Neural cell (in vitro differentiated cells): Measurements from ENCODE around the gene SPATA12.

Source experiments
- CTCF ChIP-seq: fragments of 450-650 bp; IDR thresholded peaks from 2 replicates; pipeline ENCODE4 v1.5.1; 2014; ENCODE audit warnings: antibody characterized with exemption, mild to moderate bottlenecking, moderate library complexity; ENCODE audit not compliant: poor library complexity, severe bottlenecking
- EP300 ChIP-seq: fragments of 450-650 bp; conservative IDR thresholded peaks from 2 replicates; pipeline ENCODE4 v1.6.1; 2014; ENCODE audit warnings: antibody characterized with exemption, mild to moderate bottlenecking, moderate library complexity; ENCODE audit not compliant: poor library complexity, severe bottlenecking
- EZH2 ChIP-seq: fragments of 200-600, 300-800 bp; shearing (Covaris generic), sonication (generic); IDR thresholded peaks from 2 replicates; pipeline ENCODE4 v1.6.1; 2014; ENCODE audit warnings: antibody characterized with exemption, low read length, borderline replicate concordance, mild to moderate bottlenecking; ENCODE audit not compliant: insufficient read depth, poor library complexity, severe bottlenecking
- MXI1 ChIP-seq: fragments of 450-650 bp; conservative IDR thresholded peaks from 2 replicates; pipeline ENCODE4 v1.6.1; 2014; ENCODE audit warnings: antibody characterized with exemption, mild to moderate bottlenecking; ENCODE audit not compliant: poor library complexity, severe bottlenecking
- POLR2AphosphoS5 ChIP-seq: IDR thresholded peaks from 2 replicates; pipeline ENCODE4 v1.6.1; 2012
- RAD21 ChIP-seq: fragments of 450-650 bp; conservative IDR thresholded peaks from 2 replicates; pipeline ENCODE4 v1.6.1; 2014; ENCODE audit warnings: antibody characterized with exemption, mild to moderate bottlenecking, moderate library complexity
- REST ChIP-seq: IDR thresholded peaks from 2 replicates; pipeline ENCODE4 v1.6.1; 2012; ENCODE audit warnings: borderline replicate concordance
- SMC3 ChIP-seq: fragments of 450-650 bp; conservative IDR thresholded peaks from 2 replicates; pipeline ENCODE4 v1.6.1; 2014; ENCODE audit warnings: antibody characterized with exemption, mild to moderate bottlenecking, moderate library complexity; ENCODE audit not compliant: poor library complexity
- TAF1 ChIP-seq: IDR thresholded peaks from 2 replicates; pipeline ENCODE4 v1.6.1; 2012; ENCODE audit warnings: low read depth

GRCh38 chr3:57074135-57074534, 13.7 kb downstream of the SPATA12 start:
- TF ChIP-seq EP300 (no peak), REST (no peak), CTCF (no peak), EZH2 (no peak), POLR2AphosphoS5 (no peak), SMC3 (no peak), MXI1 (no peak), TAF1 (no peak), RAD21 (no peak)
